Memory B cell (primary cell): ENCODE measurements around the gene AGXT.

Source experiments
- ATAC-seq: fragments of 150-1000 bp; cut with Tn5 transposase; 2 replicates; pipeline ENCODE4 v1.10.0; 2021; ENCODE audit warnings: low read depth, mild to moderate bottlenecking, moderate library complexity
- DNase-seq, 2 donors: peaks; one replicate each; pipeline ENCODE4 v3.0.0; 2022; ENCODE audit warnings: low spot score in 2 of 2
- H3K27ac Mint-ChIP-seq: one replicate; pipeline ENCODE4 v1.8.0; 2022; ENCODE audit warnings: mild to moderate bottlenecking, moderate library complexity, mixed read lengths
- H3K27me3 Mint-ChIP-seq: one replicate; pipeline ENCODE4 v1.8.0; 2022; ENCODE audit warnings: mixed read lengths
- H3K36me3 Mint-ChIP-seq: one replicate; pipeline ENCODE4 v1.8.0; 2022; ENCODE audit warnings: mild to moderate bottlenecking, mixed read lengths
- H3K4me1 Mint-ChIP-seq: one replicate; pipeline ENCODE4 v1.8.0; 2022; ENCODE audit warnings: mixed read lengths
- H3K4me3 Mint-ChIP-seq: one replicate; pipeline ENCODE4 v1.8.0; 2022; ENCODE audit warnings: mild to moderate bottlenecking, moderate library complexity, mixed read lengths
- H3K9me3 Mint-ChIP-seq: one replicate; pipeline ENCODE4 v1.8.0; 2022; ENCODE audit warnings: mixed read lengths

Gene AGXT

DNA sequence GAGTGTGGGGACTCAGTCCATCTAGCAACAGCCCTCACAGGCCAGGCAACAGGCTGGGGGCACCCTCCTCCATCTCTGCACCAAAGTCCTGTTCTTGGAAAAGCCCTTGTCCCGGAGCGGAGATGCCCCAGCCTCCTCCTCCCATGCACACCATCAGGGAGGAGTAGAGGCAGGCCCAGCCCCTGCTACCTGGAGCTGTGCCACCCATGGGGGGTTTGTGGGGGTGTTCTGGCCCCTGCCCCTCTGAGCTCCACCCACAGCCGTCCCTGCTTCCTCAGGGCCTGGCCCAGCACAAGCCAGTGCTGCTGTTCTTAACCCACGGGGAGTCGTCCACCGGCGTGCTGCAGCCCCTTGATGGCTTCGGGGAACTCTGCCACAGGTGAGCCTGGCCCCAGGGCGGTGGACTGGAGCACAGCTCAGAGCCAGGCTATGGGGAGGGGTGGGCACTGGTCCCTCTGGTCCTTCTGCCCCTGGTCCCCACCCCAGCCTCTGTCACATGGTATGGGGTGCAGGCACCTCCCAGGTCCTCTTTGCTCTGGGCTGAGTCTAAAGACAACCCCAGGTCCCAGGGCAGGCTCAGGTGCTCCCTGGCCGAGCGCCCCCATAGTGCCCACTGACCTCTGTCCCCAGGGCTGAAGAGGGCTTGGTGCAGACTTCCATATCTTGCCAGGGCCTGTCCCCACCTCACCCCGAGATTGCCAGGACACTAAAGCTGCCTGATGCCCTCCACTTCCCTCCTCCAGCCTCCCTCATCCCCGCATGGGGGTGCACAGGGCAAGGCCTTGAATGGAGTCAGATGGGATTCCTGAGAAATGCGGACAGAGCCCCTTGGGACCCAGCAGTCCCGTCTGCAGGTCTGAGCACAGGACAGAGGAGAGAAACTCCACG is 2.7 kb downstream of the AGXT start:
- Mint-ChIP-seq H3K27ac (no peak overlapping the region), H3K36me3 (no peaks in the 10 kb centered on the region), H3K9me3 (no peaks in the 10 kb centered on the region), H3K4me1 (no peaks in the 10 kb centered on the region), H3K27me3 (peaks cover 3% of the 10 kb centered on the region), H3K4me3 (no peak overlapping the region)
- DNase-seq (no peak), ATAC-seq (no peak)

DNA sequence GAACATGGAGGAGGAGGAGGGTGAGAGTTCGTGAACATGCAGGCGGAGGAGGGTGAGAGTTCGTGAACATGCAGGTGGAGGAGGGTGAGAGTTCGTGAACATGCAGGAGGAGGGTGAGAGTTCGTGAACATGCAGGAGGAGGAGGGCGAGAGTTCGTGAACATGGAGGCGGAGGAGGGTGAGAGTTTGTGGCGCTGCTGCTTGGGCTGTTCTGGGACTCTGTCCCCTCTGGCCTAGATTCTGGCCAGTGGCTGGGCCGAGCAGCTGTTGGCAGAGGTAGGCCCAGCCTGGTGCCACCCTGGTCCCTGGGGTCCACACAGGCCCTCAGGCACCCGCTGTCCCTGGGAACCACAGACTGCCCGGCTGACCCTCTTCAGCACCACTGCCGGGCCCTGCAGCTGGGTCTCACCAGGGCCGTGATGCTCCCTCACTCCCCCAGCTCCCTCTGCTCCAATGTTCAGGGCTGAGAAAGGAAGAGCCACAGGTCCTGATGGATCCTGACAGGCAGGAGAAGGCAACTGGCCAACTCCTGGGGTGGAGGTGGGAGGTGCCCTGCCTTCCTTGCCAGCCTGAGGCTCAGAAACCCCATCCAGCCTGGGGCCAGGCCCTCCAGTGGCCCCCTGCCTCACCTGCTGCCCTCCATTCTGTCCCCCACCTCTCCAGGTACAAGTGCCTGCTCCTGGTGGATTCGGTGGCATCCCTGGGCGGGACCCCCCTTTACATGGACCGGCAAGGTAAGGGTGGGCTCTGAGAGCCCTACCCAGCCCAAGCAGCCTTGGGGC is 3.9 kb downstream of the AGXT start:
- Mint-ChIP-seq H3K4me3 (no peak overlapping the region), H3K36me3 (no peaks in the 10 kb centered on the region), H3K9me3 (no peaks in the 10 kb centered on the region), H3K27me3 (peaks cover 3% of the 10 kb centered on the region), H3K27ac (no peak overlapping the region), H3K4me1 (no peaks in the 10 kb centered on the region)
- DNase-seq = no peak
- ATAC-seq = no peak

DNA sequence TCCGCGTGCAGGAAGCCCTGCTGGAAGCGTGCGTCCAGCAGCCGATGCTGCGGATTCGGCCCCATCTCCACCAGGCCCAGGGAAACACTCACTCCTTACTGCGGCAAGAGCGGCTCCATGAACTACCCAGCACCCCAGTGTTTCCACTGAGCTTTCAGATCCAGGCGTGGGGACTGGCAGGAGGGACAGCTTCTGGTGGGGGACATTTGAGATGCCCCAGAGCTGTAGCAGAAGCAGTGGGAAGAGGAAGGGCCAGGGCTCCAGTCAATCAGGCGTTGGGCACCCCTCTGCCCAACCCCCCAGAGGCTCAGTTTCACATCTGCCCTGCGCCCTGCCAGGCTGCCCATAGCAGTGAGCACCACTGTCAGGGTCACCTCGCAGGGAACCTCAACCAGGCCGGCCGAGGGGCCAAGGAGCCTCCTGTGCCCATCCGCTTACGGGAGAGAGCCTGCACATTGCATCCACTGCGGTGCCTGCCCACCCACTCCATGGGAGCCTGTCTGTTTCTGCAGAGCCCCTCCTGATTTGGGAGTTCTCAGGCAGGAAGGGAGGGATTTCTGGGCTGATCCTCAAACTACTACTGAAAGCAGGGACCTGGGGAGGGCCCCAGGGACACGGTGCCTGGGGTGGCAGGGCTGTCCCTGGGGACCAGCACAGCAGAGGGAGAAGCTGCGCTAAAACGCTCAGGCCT is 4.6 kb downstream of the AGXT start:
- DNase-seq = no peak
- H3K36me3 Mint-ChIP-seq = no peaks in the 10 kb centered on the region
- no peaks in the 10 kb centered on the region for H3K4me1 Mint-ChIP-seq
- H3K9me3 Mint-ChIP-seq = no peaks in the 10 kb centered on the region
- H3K27ac Mint-ChIP-seq = no peak overlapping the region
- ATAC-seq = no peak
- peaks cover 1% of the 10 kb centered on the region for H3K27me3 Mint-ChIP-seq
- no peak overlapping the region for H3K4me3 Mint-ChIP-seq

- no peak overlapping the region for H3K27ac Mint-ChIP-seq
- ATAC-seq (no peak), DNase-seq (no peak)
- H3K4me3 Mint-ChIP-seq = no peak overlapping the region
- H3K4me1 Mint-ChIP-seq = no peaks in the 10 kb centered on the region
- H3K36me3 Mint-ChIP-seq = no peaks in the 10 kb centered on the region
- peaks cover 1% of the 10 kb centered on the region for H3K27me3 Mint-ChIP-seq
- H3K9me3 Mint-ChIP-seq = no peaks in the 10 kb centered on the region
These were observed 5.4 kb downstream of the AGXT start for GRCh38 chr2:240873805-240874714.

GRCh38 chr2:240874715-240875227 is 6.1 kb downstream of the AGXT start:
- H3K27me3 Mint-ChIP-seq = peaks cover 1% of the 10 kb centered on the region
- DNase-seq = no peak
- no peak for ATAC-seq
- no peaks in the 10 kb centered on the region for H3K9me3 Mint-ChIP-seq
- H3K27ac Mint-ChIP-seq = no peak overlapping the region
- H3K36me3 Mint-ChIP-seq = no peaks in the 10 kb centered on the region
- H3K4me1 Mint-ChIP-seq = no peaks in the 10 kb centered on the region
- no peak overlapping the region for H3K4me3 Mint-ChIP-seq

DNA sequence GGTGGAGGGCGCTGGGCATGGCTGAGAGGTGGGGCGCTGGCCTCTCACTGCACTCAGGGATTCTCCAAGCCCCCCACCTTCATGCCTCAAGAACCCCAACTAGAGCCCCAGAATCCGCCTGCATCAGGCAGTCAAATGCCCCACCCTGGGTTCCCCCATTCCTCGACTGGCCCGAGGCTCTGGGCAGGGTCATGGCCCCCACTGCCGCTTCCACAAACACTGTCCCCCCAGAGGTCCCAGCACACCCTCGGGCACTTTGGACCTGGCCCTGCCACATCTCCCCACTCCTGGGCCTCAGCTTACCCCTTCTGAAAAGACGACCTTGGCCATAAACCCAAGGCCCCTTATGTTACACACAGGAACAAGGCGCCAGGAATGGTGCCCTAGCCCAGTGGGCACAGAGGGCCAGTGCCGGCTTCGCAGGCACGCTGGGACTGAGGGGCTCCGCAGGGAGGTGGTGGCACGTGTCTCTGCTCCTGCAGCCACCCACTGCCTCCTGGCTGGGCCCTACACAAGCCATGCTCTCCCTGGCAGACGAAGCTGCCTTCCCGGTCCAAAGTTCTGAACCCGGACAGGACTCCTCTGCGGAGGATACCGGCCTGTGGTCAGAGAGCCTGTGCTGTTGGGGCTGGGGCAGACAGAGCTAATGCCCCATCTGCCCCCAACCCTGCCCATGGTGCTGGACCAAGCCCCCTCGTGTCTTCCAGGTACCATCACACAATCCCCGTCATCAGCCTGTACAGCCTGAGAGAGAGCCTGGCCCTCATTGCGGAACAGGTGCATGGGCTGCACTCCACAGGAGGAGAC is 6.8 kb downstream of the AGXT start:
- peaks cover under 1% of the 10 kb centered on the region for H3K27me3 Mint-ChIP-seq
- DNase-seq (no peak), ATAC-seq (no peak)
- H3K36me3 Mint-ChIP-seq = no peaks in the 10 kb centered on the region
- no peak overlapping the region for H3K27ac Mint-ChIP-seq
- H3K9me3 Mint-ChIP-seq = no peaks in the 10 kb centered on the region
- H3K4me3 Mint-ChIP-seq = no peak overlapping the region
- no peaks in the 10 kb centered on the region for H3K4me1 Mint-ChIP-seq

GRCh38 chr2:240876035-240876474 is 7.4 kb downstream of the AGXT start:
- ATAC-seq (no peak), DNase-seq (no peak)
- no peak overlapping the region for H3K4me3 Mint-ChIP-seq
- H3K27me3 Mint-ChIP-seq = no peaks in the 10 kb centered on the region
- H3K9me3 Mint-ChIP-seq = no peaks in the 10 kb centered on the region
- no peak overlapping the region for H3K27ac Mint-ChIP-seq
- H3K4me1 Mint-ChIP-seq = no peaks in the 10 kb centered on the region
- no peaks in the 10 kb centered on the region for H3K36me3 Mint-ChIP-seq

DNA sequence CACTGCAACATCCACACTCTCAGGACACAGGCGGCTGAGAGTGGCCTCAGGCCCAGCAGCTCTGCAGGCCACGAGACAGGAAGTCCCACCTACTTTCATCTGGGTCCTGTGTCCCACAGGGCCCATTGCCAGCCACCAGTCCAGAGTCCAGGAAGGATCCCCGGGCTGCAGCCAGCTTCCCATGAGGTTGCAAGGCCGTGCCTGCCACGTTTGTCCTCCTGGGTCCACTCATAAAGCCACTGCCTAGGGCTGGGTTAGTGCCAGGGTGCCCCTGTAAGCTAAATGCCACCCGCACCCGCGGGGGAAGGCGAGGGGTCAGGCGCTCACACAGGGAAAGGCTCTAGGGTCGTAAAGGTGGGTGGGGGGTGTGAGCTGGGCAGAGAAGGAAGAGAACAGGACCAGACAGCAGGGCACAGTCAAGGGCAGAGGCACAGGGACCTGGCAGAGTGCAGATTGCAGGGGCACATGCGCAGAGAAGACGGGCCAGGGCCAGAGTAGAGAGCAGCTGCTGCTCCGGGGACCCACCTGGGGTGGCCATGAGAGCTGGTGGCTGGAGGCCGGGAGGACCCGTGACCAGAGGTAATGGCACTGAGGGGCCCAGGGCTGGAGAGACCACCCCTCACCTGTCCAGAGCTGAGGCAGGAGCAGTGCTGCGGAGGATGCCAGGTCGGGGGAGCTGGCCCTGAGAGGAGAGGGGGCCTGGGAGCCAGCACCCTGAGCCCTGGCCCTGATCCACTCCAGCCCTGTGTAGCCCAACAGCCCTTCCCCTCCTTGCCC is 8.0 kb downstream of the AGXT start:
- no peak overlapping the region for H3K4me3 Mint-ChIP-seq
- no peaks in the 10 kb centered on the region for H3K36me3 Mint-ChIP-seq
- no peaks in the 10 kb centered on the region for H3K9me3 Mint-ChIP-seq
- H3K27ac Mint-ChIP-seq = no peak overlapping the region
- DNase-seq (no peak), ATAC-seq (no peak)
- H3K27me3 Mint-ChIP-seq = no peaks in the 10 kb centered on the region
- H3K4me1 Mint-ChIP-seq = no peaks in the 10 kb centered on the region

- H3K27ac Mint-ChIP-seq = no peak overlapping the region
- DNase-seq = no peak
- no peaks in the 10 kb centered on the region for H3K4me1 Mint-ChIP-seq
- H3K36me3 Mint-ChIP-seq = no peaks in the 10 kb centered on the region
- no peak for ATAC-seq
- no peak overlapping the region for H3K4me3 Mint-ChIP-seq
- no peaks in the 10 kb centered on the region for H3K27me3 Mint-ChIP-seq
- H3K9me3 Mint-ChIP-seq = no peaks in the 10 kb centered on the region
These were observed 9.1 kb downstream of the AGXT start for GRCh38 chr2:240877460-240878340.

- no peaks in the 10 kb centered on the region for H3K36me3 Mint-ChIP-seq
- ATAC-seq = no peak
- no peak overlapping the region for H3K27ac Mint-ChIP-seq
- no peaks in the 10 kb centered on the region for H3K9me3 Mint-ChIP-seq
- no peak overlapping the region for H3K4me3 Mint-ChIP-seq
- H3K27me3 Mint-ChIP-seq = peaks cover 2% of the 10 kb centered on the region
- DNase-seq = no peak
- no peaks in the 10 kb centered on the region for H3K4me1 Mint-ChIP-seq
These were observed 9.8 kb downstream of the AGXT start for GRCh38 chr2:240878341-240878936.

- Mint-ChIP-seq H3K4me3 (no peak overlapping the region), H3K27ac (no peak overlapping the region), H3K27me3 (peaks cover 2% of the 10 kb centered on the region), H3K36me3 (no peaks in the 10 kb centered on the region), H3K4me1 (no peaks in the 10 kb centered on the region), H3K9me3 (no peaks in the 10 kb centered on the region)
- ATAC-seq (no peak), DNase-seq (no peak)
These were observed 10.5 kb downstream of the AGXT start for GRCh38 chr2:240879105-240879504.
